ENCODE results near the gene LRRN4. TPM values are rescaled to one million over a fixed set of nuclear protein-coding genes. Genes with fewer than 3 reads are reported as not detected.

The LRRN4 gene
- total and polyA plus RNA-seq, 9 of the 15 experiments (the other 6 are each of a cell fraction or from before 2014, with no cell fraction given), result not detected

DNA sequence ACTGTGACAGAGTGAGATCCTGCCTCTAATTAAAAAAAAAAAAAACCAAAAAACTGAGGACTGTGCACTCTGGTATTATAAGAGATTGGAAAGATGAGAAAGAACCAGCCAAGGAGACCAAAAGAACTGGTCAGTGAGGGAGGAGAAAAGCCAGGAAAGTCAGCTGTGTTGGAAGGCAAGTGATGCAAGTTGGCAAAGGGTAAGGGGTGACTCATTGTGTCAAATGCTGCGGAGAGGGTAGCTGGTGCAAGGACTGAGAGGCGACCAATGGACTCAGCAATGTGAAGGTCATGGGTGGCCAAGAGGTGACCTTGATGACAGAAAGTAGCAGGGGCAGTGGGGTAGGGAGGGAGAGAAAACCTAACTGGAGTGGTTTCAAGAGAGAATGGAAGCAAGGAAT is 27.4 kb upstream of the LRRN4 start:
- H2AFZ ChIP-seq (ENCODE audit: low read depth, low read length), result no peak overlapping the region
- peaks cover 7 to 20% of the 10 kb centered on the region in 2 experiments for H3K27me3 ChIP-seq (ENCODE audit: control insufficient read depth in 2 of 2, insufficient read depth in 2 of 2, low read length in 2 of 2)
- no peak overlapping the region for H3K4me3 ChIP-seq
- ATAC-seq (no peak), FAIRE-seq (no peak), DNase-seq (ENCODE audit: extremely low read depth in 1 of 4, low spot score in 3 of 4) (no peak)
- WGBS (ENCODE audit: insufficient coverage, low coverage, missing lambda C conversion rate), result 0% methylated on average over 2 of the region's 2 CpGs
- BruUV-seq (replicated peaks), result no TSS peak
- intact Hi-C loops (cut with micrococcal nuclease) (no loop called here), in situ Hi-C loops (cut with MboI) (no loop called here)
- ChIA-PET POLR2A (no interaction called here), CTCF (ENCODE audit: low intra/inter-chr PET ratio) (no interaction called here)
- no peaks in the 10 kb centered on the region for H3K36me3 ChIP-seq (ENCODE audit: control insufficient read depth, insufficient read depth, low read length)
- no peaks in the 10 kb centered on the region for H3K9me1 ChIP-seq (ENCODE audit: control insufficient read depth, insufficient read depth, low read length)
- H3K9ac ChIP-seq (ENCODE audit: insufficient read depth in 1 of 2, low read depth in 2 of 2, low read length in 2 of 2), result no peak overlapping the region
- no peak overlapping the region for H3K4me2 ChIP-seq (ENCODE audit: insufficient read depth, low read length)
- H3K4me1 ChIP-seq (replicated peaks in 1 of 2; ENCODE audit: control insufficient read depth in 2 of 2, insufficient read depth in 2 of 2, low read length in 2 of 2), result no peaks in the 10 kb centered on the region
- H4K20me1 ChIP-seq (replicated peaks; ENCODE audit: control insufficient read depth, insufficient read depth, low read length), result 0 out of 2 replicates have a peak, but pooled peaks cover under 1% of the 10 kb centered on the region
- H3K9me3 ChIP-seq (replicated peaks; ENCODE audit: control insufficient read depth, insufficient read depth, low read depth, low read length), result no peaks in the 10 kb centered on the region
- no peaks in the 10 kb centered on the region for H3K79me2 ChIP-seq (ENCODE audit: control insufficient read depth, insufficient read depth, low read length)
- no peak overlapping the region for H3K27ac ChIP-seq (ENCODE audit: extremely low read depth, low read depth, low read length)
- TF ChIP-seq ZNF146 (CRISPR knock-in tag; IDR thresholded peaks at IDR 0.05; ENCODE audit: unreplicated experiment) (no peak), KLF6 (CRISPR knock-in tag; IDR thresholded peaks at IDR 0.05; ENCODE audit: borderline replicate concordance) (no peak), NFYB (IDR thresholded peaks at IDR 0.05; ENCODE audit: extremely low read depth, insufficient read length) (no peak), SMAD3 (CRISPR knock-in tag; conservative IDR thresholded peaks at IDR 0.05) (no peak), ZNF431 (CRISPR knock-in tag; IDR thresholded peaks at IDR 0.05) (no peak), HNRNPH1 (optimal IDR thresholded peaks at IDR 0.05; ENCODE audit: low read depth, low read length) (no peak), ZNF551 (CRISPR knock-in tag; IDR thresholded peaks at IDR 0.05) (no peak)
- TF ChIP-seq, protein P1, sequence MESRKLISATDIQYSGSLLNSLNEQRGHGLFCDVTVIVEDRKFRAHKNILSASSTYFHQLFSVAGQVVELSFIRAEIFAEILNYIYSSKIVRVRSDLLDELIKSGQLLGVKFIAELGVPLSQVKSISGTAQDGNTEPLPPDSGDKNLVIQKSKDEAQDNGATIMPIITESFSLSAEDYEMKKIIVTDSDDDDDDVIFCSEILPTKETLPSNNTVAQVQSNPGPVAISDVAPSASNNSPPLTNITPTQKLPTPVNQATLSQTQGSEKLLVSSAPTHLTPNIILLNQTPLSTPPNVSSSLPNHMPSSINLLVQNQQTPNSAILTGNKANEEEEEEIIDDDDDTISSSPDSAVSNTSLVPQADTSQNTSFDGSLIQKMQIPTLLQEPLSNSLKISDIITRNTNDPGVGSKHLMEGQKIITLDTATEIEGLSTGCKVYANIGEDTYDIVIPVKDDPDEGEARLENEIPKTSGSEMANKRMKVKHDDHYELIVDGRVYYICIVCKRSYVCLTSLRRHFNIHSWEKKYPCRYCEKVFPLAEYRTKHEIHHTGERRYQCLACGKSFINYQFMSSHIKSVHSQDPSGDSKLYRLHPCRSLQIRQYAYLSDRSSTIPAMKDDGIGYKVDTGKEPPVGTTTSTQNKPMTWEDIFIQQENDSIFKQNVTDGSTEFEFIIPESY (CRISPR knock-in tag; IDR thresholded peaks at IDR 0.05), result no peak
- TF ChIP-seq, protein P2, sequence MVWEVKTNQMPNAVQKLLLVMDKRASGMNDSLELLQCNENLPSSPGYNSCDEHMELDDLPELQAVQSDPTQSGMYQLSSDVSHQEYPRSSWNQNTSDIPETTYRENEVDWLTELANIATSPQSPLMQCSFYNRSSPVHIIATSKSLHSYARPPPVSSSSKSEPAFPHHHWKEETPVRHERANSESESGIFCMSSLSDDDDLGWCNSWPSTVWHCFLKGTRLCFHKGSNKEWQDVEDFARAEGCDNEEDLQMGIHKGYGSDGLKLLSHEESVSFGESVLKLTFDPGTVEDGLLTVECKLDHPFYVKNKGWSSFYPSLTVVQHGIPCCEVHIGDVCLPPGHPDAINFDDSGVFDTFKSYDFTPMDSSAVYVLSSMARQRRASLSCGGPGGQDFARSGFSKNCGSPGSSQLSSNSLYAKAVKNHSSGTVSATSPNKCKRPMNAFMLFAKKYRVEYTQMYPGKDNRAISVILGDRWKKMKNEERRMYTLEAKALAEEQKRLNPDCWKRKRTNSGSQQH (CRISPR knock-in tag; IDR thresholded peaks at IDR 0.05), result no peak
